ENCODE measurements around the gene ACOX3.

ACOX3 gene

DNA sequence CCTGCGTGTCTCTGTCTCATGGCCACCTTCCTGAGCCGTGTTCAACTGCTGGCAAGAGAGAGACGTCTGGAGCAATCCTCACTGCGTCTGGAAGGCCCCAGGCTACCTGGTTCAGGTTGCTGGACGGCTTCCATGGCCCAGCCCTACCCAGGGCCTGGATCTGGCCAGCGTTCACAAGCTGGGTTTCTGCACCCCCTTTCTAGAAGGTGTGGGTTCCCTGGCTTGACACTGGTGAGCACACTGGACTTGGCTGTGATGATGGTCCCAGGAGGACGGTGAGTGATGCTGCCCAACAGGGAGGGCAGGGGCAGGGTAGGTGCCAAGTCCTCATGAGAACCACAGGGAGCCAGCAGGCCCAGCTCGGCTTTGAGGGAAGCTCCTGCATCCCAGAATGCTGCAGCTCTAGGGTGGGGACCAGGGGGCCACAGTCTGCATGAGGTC, 107.6 kb downstream of the ACOX3 start:
- no peak for DNase-seq

DNA sequence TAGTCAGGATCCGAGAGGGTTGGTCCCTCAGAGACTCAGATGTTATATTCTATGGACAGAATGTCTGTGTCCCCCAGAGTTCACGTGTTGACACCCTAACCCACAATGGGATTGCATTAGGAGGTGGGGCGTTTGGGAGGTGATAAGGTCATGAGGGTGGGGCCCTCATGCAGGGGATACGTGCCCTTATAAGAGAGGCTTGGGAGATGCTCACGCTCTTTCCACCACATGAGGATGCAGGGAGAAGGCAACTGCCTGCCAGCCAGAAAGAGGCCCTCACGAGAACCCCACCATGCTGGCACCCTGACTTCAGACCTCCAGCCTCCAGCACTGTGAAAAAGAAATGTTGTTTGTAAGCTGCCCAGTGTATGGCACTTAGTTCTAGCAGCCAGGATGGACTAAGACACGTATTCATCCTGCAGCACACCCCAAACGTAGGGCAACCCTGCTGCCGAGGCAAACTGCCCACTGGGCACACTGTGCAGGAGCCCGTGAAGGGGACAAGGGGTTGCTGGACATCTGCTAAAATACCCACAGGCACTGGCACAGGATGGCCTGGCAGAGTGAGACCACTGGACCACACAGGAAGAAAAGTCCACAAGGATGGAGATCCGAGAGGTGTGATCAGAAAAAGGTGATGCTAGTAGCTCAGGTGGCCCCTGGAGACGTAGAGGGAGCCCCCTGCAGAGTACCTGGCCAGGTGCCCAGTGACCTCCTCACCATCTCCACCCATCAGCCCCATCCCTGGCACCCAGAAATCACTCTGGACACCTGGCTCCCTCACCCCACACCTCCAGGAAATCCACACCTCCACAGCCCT, 108.3 kb downstream of the ACOX3 start:
- DNase-seq = no peak

DNA sequence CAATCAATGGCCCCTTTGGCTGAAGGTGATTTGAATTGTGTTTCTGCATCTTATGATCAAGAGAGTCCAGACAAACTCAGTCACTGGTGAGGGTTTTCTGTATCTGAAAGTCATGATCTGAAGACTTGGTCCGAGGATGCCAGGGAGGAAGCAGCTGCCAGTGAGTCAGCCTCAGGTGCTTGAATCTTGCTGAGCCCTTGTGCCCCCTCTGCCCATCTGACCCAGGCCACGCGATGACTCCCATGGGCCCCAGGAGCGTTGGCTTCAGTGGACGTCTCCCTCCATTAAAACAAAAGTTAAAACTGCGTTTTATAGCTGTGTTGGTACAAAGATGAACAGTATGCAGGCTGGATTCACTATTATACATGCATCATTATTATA, 109.0 kb downstream of the ACOX3 start:
- DNase-seq = no peak

DNA sequence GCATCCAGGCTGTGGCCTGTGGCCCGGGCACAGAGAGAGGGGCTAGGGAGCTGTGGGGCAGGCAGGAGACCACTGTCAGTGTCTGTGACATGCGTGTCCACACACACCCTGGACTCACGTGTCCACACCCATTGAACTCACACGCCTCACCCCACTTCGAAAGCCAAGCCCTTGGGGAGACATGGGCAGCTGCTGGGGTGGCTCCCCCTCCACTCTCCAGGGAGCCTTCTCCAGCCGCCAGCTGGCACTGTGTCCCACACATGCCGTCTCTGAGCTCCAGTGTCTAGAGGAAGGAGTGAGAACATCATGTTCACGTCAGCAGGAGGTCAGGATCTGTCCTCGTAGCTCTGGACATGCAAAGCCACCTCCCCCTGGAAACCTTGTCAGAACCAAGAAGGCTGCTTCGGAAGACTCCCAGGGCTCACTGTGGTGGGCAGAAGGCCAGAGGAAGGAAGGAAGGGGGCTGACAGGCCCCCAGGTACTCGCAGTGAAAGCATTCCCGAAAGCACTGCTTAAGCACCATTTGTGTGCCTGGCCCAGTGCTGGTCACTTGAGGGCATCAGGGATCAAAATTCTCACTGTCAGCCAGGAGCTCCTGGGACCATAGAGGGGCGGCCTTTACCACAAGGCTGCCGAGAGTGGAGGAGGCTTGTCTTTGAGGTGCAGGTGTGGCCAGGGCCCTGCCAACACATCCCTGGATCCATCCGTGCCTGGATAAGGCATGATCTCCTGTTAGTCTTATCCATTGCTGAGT, 109.5 kb downstream of the ACOX3 start:
- DNase-seq = no peak

DNA sequence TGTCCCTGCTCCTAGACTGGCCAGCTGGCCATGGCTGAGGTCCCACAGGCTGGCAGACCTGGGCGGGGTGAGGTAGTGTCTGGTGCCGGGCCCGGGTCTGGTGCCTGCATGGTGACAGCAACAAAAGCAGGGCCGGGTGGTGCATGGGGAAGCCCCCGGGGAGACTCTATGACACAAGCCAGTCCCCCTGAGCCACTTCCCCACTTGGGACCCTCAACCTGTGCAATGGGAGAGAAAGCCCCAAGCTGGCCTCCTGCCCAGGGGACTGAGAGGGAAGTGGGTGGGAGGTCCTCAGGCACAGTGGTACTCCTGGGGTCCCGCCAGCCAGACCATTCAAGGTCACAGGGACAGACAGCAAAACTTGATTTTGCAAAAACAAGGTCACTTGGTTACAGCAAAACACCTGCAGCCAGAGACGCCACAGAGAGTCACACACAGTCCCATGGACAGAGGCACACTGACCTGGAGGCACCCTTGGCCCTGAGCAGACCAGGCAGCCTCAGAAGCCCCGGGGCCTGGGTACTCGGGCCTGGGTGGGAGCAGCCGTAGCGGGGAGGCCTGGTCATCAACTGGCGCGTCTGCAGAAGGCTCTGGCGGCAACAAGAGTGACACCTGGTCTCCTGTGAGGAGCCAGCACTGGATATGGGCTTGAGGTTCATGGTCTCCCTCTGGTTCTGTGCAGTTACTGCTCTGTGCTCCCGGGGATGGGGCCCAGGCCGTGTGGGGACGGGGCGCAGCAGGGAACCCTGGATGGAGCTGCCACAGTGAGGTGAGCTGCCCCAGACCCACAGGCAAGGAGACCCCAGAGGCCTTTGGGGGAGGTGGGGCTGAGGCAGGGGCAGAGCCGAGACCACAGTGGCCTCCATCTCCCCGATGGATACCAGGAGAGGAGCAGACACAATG, 110.4 kb downstream of the ACOX3 start:
- no peak for DNase-seq

DNA sequence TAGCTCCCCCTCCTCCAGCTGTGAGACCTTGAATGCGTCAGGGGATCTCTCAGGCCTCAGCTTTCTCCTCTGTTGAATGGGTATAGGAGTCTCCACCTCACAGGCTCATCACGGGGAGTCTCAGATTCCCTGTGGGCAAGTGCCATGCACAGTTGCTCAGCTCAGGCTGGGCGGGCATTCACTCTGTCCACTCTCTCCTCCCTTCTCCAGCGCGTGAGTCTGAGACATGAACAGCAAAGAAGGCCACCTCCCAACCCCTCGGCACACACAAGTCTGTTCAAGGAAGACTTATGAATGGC, 111.0 kb downstream of the ACOX3 start:
- DNase-seq = no peak

DNA sequence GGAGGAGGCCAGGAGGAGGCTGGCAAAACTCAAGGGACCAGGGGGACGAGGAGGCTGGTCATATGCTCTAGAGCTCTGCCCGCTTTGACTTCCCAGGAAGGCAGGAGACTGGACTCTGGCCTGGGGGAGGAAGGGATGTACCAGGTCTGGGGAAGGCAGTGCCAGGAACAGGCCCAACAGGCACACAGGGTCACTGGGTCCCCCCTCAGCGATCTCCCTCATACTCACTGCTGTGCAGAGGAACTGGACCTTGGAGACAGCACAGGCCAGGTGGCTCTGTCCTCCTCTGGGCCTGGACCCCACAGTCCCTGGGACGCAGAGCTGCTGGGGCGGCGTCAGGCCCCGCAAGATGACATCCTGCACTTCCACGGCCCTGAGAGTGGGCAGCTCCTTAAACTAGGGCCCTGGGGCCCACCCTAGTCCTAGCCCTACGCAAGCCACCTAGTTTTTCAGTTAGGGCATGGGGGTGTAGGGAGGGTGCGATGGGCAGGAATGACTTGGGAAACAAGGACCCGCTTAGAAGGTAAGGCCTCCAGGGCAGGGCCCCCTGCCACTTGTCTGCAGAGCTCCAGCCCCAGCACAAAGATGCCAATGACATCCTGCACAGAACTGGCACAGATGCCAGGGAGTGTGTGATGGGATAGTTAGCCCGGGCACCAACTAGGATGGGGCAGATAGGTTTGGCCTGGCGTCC, 111.5 kb downstream of the ACOX3 start:
- DNase-seq = no peak

DNA sequence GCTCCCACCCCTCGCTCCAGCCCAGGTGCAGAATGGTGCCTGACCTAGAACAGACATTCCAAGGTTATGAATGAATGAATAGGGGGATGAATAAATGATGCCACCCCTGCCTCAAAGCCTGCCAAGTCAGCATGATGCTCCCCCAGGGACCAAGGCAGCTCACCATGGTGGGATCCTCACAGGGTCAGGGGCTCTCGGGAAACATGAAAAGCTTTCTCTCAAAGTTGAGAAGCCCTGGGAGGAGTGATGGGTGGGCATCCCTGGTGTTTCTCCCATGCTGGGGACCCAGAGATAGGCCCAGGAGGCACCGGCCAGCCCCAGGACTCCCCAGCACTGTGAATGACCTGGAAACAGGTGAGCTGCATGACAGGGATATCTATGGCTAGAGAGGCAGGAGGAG, 112.1 kb downstream of the ACOX3 start:
- no peak for DNase-seq

DNA sequence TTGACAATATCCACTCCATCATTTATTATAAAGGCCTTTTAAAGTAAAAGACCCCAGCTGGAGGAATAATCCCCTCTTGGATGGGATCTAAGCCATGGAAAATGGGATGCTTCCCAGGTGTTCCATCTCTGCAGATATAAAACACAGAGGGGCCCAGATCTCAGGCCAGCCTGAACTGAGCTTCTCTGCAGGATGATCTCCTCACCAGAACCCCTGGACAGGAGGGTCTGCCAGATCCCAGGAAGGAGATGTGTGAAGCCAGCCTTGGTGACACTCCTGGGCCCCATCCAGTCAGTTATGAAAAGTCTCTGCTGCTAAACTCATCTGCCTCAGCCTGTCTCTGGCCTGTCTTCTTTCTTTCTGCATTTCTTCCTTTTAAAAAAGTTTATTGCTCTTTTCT, 114.3 kb downstream of the ACOX3 start:
- DNase-seq = no peak

DNA sequence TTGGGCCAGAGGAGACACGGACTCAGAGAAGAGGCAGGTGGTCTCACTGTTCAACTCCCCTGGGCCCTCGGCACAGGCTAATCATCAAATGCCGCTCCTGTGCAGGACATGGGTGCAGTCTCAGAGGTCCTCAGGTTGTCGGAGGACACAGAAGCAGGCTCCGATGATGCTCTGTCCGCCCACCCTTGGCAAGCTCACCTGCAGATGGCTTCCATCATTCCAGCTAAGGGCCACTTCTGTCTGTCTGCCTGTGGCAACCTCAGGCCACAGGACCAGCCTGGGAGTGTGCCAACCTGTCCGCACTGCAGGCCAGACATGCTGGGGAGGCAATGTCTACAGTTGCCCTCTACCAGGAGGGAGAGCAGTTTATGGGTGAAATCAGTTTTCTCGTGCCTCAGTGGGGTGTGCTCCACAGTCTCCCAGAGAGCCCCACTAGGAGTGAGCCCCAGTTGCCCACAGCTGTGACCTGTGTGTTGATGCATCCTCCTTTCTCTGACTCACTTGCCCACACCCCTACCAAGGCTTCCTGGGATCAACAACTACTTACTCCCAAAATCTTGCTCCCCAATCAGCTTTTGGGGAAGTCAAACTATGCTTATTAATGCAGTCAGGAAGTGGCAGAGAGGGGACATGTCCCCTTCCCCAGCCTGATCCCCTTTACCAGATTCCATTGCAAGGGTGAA, 115.1 kb downstream of the ACOX3 start:
- DNase-seq = no peak

DNA sequence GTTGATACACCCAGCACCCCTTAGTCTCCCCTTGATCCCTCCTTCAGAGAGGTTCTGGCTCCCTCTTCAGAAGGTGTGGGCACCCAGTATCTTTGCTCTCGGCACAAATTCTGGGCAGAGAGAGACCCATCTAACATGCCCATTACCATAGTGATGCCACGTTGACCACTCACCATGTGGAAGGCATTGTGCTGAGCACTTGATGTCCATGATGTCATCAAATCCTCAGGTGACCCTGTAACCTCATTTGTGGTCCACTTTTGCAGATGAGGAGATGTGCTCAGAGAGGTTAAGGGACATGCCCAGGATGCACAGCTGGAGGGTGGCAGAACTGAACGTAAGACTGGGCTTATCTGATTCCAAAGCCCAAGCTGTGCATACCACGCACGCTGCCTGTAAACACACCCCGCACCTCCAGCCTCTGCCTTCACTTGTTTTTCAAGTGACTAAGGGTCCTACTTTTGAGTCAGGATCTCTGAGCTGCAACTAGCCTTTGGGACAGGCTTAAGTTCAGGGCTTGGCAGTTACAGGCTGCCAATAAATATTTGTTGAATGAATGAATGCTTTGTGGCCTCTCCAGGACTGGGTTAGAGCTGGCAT, 115.8 kb downstream of the ACOX3 start:
- DNase-seq = no peak

DNA sequence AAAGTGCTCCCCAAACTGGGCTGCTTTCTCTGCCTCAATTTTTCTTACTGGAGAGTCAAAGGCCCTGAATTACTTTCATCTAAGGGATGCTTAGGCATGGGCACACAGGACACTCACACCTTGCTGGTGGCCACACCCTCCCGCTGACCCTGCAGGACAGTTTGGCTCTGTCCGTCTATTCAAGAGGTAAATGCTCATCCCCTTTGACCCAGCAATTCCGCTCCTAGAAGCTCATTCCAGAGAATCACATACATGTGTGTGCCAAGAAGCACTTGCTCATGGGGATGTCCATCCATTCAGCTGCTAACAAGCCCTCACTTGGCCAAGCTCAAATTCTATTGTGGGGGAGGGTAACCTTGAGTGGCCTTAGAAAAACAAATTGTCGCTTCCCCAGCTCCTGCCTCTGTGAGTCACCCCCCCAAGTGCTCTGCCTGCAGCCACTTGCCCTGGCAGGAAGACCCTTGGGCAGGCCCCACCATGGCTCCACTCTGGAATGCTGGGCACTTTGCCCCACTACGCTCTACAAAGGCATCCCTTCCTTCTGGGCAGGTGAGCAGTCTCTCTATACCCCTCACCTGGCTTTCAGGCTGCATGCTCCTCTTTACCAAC, 116.5 kb downstream of the ACOX3 start:
- DNase-seq = no peak

DNA sequence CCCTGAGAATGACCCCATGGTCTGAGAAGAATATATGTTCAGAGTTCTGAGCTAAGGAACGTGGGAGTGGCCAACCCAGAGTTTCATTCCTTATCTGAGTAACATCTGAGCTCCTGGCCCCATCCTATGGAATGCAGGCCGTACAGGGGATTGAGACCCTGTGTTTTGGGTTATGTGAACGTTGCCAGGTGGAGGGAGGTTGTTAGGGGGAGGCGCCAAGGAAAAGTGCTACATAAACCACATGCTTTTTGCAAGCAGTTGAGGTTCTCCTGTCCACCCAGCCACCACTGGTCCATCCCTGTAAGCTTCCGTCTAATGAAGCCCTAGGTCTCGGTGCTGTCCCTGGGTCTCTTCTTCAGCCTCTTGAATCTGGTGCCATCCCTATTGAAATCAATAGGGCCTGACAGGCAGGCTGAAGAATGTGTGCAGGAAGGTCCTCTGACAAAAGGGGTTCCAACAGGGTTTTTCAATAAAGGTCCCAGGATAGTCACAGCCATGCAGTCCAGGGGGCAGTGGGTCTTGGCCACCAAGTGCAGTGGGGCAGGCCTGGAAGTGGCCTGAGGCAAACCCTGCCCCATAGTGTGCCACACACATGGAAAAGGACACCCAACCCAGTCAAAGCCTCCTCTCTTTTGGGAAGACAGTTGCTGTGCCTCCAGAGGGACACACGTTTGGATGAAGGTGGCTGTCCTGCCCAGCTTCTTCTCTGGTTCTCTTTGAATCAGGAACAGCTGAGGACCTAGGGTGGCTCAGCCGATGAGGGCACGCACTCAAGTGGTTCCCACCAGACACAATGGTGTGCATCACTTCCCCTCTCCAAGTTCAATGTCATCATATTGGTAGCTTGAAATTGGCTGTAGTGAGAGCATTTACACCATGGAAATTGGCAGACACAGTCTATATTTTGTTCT, 117.5 kb downstream of the ACOX3 start:
- no peak for DNase-seq

DNA sequence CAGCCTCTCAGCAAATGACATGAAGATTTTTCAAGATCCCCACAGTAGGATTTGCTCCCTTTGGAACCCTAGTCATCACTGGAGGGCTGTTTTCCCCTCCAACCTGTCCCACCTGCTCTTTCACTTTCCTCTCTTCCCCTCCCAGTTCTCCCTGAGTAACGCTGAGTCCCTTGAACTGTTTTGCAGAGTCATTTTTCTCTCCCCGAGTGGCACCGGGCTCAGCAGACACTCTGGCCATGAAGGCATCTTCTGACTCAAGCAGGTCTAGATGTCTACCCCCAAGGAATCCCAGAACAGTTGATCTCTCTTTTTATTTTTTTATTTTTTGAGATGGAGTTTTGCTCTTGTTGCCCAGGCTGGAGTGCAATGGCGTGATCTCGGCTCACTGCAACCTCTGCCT, 118.8 kb downstream of the ACOX3 start:
- DNase-seq = no peak

DNA sequence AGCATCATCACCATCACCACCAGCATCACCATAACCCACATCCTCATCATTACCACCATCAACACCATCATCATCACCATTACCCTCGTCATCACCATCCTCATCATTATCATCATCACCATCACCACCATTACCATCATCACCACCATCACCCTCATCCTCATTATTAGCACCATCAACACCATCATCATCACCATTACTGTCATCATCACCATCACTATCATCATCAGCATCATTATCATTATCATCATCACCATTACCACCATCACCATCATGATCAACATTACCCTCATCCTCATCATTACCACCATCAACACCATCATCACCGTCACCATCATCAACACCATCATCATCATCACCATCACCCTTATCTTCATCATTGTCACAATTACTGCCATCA, 119.3 kb downstream of the ACOX3 start:
- DNase-seq = no peak

DNA sequence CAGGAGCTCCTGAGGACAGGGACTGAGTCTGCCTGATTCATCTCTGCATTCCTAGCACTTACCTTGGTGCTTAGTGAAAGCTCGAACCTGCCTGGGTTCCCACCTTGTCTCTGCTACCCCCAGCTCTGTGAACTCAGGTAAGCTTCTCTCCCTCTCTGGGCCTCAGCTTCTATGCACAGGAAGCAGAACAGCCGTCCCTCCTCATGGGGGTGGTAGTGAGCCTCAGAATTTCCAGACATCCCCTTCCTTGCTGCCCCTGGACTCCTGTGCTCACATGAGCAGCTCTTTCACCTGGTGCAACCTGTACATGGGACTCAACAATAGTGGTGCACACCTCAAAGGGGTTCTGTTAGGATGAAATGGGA, 120.2 kb downstream of the ACOX3 start:
- DNase-seq = no peak

DNA sequence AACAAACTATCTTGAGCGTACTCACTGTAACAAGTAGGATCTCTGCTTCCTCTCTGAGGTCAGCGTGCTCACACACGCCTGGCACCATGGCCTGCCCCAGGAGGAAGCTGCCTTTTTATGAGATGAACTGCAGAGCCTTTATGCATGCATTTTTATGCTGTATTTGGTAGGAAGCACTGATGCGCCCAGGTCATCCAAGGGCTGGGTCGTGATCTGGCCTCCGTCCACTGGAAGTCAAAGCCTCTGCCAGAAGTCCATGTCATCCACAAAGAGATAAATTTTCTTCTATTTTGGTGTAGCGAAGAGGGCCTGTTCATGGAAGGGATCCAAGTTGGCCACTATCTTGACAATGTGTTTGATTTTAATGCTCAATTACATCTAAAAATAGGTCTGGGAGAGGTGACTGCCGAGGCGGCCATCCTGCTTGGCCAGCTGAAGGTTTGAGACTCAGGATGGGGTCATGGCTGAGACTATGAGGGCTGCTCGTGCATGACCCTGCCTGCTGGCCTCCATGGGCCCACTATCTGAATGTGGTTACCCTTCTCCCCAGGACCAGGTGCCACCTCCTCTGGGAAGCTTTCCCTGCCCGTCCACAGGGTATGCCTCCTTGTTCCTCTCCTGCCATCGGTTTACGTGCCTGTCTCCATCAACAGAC, 120.7 kb downstream of the ACOX3 start:
- DNase-seq = no peak

DNA sequence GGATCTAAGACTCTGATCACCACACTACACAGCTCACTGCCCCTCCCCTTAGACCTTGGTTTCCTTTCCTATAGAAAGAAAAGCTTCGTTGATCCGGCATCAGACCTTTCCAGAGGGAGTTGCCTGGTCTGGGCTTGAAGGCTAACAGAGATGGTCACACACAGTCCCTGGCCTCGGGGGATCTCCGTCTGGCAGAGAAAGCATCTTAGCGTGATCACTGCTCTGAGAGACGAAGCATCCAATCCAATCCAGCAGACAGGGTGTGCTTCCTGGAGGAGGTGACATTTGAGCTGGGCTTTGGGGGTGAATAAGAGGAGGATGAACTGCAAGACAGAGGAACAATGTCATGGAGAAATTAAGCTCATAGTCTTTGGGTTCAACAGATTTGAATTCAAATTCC, 121.5 kb downstream of the ACOX3 start:
- no peak for DNase-seq

DNA sequence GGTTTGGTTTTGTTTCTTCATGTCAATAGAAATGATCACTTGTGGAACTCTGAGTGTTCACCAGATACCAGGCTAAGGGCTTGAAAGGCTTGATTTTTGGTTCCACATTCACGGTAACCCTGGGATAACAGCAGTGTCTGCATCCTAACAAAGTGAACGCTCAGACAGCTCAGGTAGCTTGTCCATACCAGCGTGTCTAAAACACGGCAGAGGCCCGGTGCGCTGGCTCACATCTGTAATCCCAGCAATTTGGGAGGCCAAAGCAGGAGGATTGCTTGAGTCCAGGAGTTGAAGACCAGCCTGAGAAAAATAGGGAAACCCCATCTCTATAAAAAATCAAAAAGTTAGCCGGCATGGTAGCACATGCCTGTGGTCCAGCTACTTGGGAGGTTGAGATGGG, 122.0 kb downstream of the ACOX3 start:
- DNase-seq = no peak

DNA sequence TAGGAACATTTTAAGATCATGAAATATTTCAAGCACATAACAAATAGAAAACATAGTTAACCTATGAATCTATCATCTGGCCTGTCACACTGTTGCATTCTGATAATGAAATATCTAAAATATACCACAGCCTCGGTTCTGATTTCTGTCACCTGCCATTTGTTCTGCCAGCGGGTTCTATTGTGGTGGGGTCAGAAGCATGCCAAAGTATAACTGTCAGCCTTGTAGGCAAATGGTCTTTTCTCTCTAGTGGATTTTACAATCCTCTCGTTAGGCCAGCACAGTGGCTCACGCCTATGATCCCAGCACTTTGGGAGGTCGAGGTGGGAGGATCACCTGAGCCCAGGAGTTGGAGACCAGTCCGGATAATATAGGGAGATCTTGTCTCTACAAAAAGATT, 123.0 kb downstream of the ACOX3 start:
- no peak for DNase-seq
